IPS-20b (cell line): ENCODE data around the gene CFAP45.

Experiments used
- H3K27ac ChIP-seq: one replicate; pipeline ENCODE4 v1.5.1; 2013; ENCODE audit warnings: low read length
- H3K27me3 ChIP-seq: 2 replicates; pipeline ENCODE4 v1.6.1; 2013; ENCODE audit warnings: mild to moderate bottlenecking, low read length, inconsistent platforms; ENCODE audit not compliant: insufficient read depth
- H3K36me3 ChIP-seq: 2 replicates; pipeline ENCODE4 v1.6.1; 2013; ENCODE audit warnings: low read depth, mild to moderate bottlenecking, inconsistent platforms, low read length, moderate library complexity; ENCODE audit not compliant: insufficient read depth
- H3K4me1 ChIP-seq: 2 replicates; pipeline ENCODE4 v1.6.1; 2013; ENCODE audit warnings: mild to moderate bottlenecking, control low read depth, inconsistent platforms, low read length, moderate library complexity; ENCODE audit not compliant: insufficient read depth
- H3K4me3 ChIP-seq: 2 replicates; pipeline ENCODE4 v1.5.1; 2013; ENCODE audit warnings: mild to moderate bottlenecking, low read length, inconsistent platforms
- H3K9ac ChIP-seq: 2 replicates; pipeline ENCODE4 v1.6.1; 2013; ENCODE audit warnings: low read depth, mild to moderate bottlenecking, inconsistent platforms, low read length, moderate library complexity
- H3K9me3 ChIP-seq: 2 replicates; pipeline ENCODE4 v1.6.1; 2013; ENCODE audit warnings: mild to moderate bottlenecking, low read depth, low read length, inconsistent platforms; ENCODE audit not compliant: insufficient read depth

Gene CFAP45

GRCh38 chr1:159879136-159879535 is 20.8 kb downstream of the CFAP45 start:
- H3K27ac ChIP-seq = no peak overlapping the region
- H3K36me3 ChIP-seq = no peaks in the 10 kb centered on the region
- no peaks in the 10 kb centered on the region for H3K4me1 ChIP-seq
- H3K9me3 ChIP-seq = no peaks in the 10 kb centered on the region
- no peak overlapping the region for H3K4me3 ChIP-seq
- no peaks in the 10 kb centered on the region for H3K27me3 ChIP-seq
- H3K9ac ChIP-seq = no peak overlapping the region

- Histone ChIP-seq H3K36me3 (no peaks in the 10 kb centered on the region), H3K9me3 (no peaks in the 10 kb centered on the region), H3K27me3 (no peaks in the 10 kb centered on the region), H3K9ac (no peak overlapping the region), H3K4me3 (no peak overlapping the region), H3K27ac (no peak overlapping the region), H3K4me1 (no peaks in the 10 kb centered on the region)
These were observed 22.1 kb downstream of the CFAP45 start for GRCh38 chr1:159877695-159878444.

- no peak overlapping the region for H3K4me3 ChIP-seq
- no peaks in the 10 kb centered on the region for H3K4me1 ChIP-seq
- no peak overlapping the region for H3K27ac ChIP-seq
- H3K36me3 ChIP-seq = no peaks in the 10 kb centered on the region
- no peaks in the 10 kb centered on the region for H3K9me3 ChIP-seq
- H3K27me3 ChIP-seq = 0 out of 2 replicates have a peak, but pooled peaks cover 5% of the 10 kb centered on the region
- H3K9ac ChIP-seq = no peak overlapping the region
These were observed 26.3 kb downstream of the CFAP45 start for GRCh38 chr1:159873530-159874143.

GRCh38 chr1:159872891-159873290 is 27.1 kb downstream of the CFAP45 start:
- Histone ChIP-seq H3K4me3 (no peak overlapping the region), H3K27me3 (0 out of 2 replicates have a peak, but pooled peaks cover 5% of the 10 kb centered on the region), H3K4me1 (no peaks in the 10 kb centered on the region), H3K36me3 (no peaks in the 10 kb centered on the region), H3K9me3 (no peaks in the 10 kb centered on the region), H3K27ac (no peak overlapping the region), H3K9ac (no peak overlapping the region)

GRCh38 chr1:159870704-159871103 is 29.3 kb downstream of the CFAP45 start:
- H3K4me3 ChIP-seq = no peak overlapping the region
- H3K27ac ChIP-seq = no peak overlapping the region
- no peaks in the 10 kb centered on the region for H3K4me1 ChIP-seq
- H3K9me3 ChIP-seq = no peaks in the 10 kb centered on the region
- H3K36me3 ChIP-seq = no peaks in the 10 kb centered on the region
- no peak overlapping the region for H3K9ac ChIP-seq
- H3K27me3 ChIP-seq = 0 out of 2 replicates have a peak, but pooled peaks cover 5% of the 10 kb centered on the region

- Histone ChIP-seq H3K4me3 (no peak overlapping the region), H3K27me3 (0 out of 2 replicates have a peak, but pooled peaks cover 5% of the 10 kb centered on the region), H3K9ac (no peak overlapping the region), H3K36me3 (no peaks in the 10 kb centered on the region), H3K27ac (no peak overlapping the region), H3K9me3 (no peaks in the 10 kb centered on the region), H3K4me1 (no peaks in the 10 kb centered on the region)
These were observed 30.4 kb downstream of the CFAP45 start for GRCh38 chr1:159869607-159870006.

GRCh38 chr1:159869173-159869572 is 30.8 kb downstream of the CFAP45 start:
- Histone ChIP-seq H3K9ac (no peak overlapping the region), H3K27me3 (0 out of 2 replicates have a peak, but pooled peaks cover 5% of the 10 kb centered on the region), H3K27ac (no peak overlapping the region)

GRCh38 chr1:159868766-159869165 is 31.2 kb downstream of the CFAP45 start:
- Histone ChIP-seq H3K27me3 (0 out of 2 replicates have a peak, but pooled peaks cover 5% of the 10 kb centered on the region), H3K4me1 (no peaks in the 10 kb centered on the region), H3K36me3 (no peaks in the 10 kb centered on the region), H3K27ac (no peak overlapping the region), H3K9ac (no peak overlapping the region), H3K9me3 (no peaks in the 10 kb centered on the region), H3K4me3 (no peak overlapping the region)

More at GRCh38 chr1:159869173-159869572, 30.8 kb downstream of the CFAP45 start:
- H3K9me3 ChIP-seq = no peaks in the 10 kb centered on the region
- no peak overlapping the region for H3K4me3 ChIP-seq
- no peaks in the 10 kb centered on the region for H3K36me3 ChIP-seq
- no peaks in the 10 kb centered on the region for H3K4me1 ChIP-seq

- Histone ChIP-seq H3K9ac (no peak overlapping the region), H3K4me1 (no peaks in the 10 kb centered on the region), H3K27ac (no peak overlapping the region)
These were observed 32.3 kb downstream of the CFAP45 start for GRCh38 chr1:159867664-159868026.

GRCh38 chr1:159866905-159867663 is 32.9 kb downstream of the CFAP45 start:
- H3K36me3 ChIP-seq = no peaks in the 10 kb centered on the region
- H3K4me1 ChIP-seq = no peaks in the 10 kb centered on the region
- H3K4me3 ChIP-seq = no peak overlapping the region
- H3K9ac ChIP-seq = no peak overlapping the region
- H3K27ac ChIP-seq = no peak overlapping the region
- H3K27me3 ChIP-seq = 0 out of 2 replicates have a peak, but pooled peaks cover 5% of the 10 kb centered on the region
- no peaks in the 10 kb centered on the region for H3K9me3 ChIP-seq

More at GRCh38 chr1:159867664-159868026, 32.3 kb downstream of the CFAP45 start:
- Histone ChIP-seq H3K9me3 (no peaks in the 10 kb centered on the region), H3K27me3 (0 out of 2 replicates have a peak, but pooled peaks cover 5% of the 10 kb centered on the region), H3K4me3 (no peak overlapping the region), H3K36me3 (no peaks in the 10 kb centered on the region)

GRCh38 chr1:159866066-159866465 is 33.9 kb downstream of the CFAP45 start:
- Histone ChIP-seq H3K27ac (no peak overlapping the region), H3K4me3 (no peak overlapping the region), H3K9me3 (no peaks in the 10 kb centered on the region), H3K4me1 (no peaks in the 10 kb centered on the region), H3K9ac (no peak overlapping the region), H3K27me3 (peaks cover 1% of the 10 kb centered on the region; the same call in 1 of the 2 replicates), H3K36me3 (no peaks in the 10 kb centered on the region)
